ENCODE data around the gene MAP2. TPM values are rescaled to one million over a fixed set of nuclear protein-coding genes. Genes with fewer than 3 reads are reported as not detected.

MAP2 gene
- total RNA-seq, 1 donor from 2014 or later = not detected

- no peak overlapping the region for H3K27ac Mint-ChIP-seq
- H3K9me3 Mint-ChIP-seq = no peaks in the 10 kb centered on the region
- H3K4me3 Mint-ChIP-seq = no peak overlapping the region
- no peaks in the 10 kb centered on the region for H3K36me3 Mint-ChIP-seq (ENCODE audit: low read depth)
- intact Hi-C loops (cut with micrococcal nuclease) = no loop called here
- no peaks in the 10 kb centered on the region for H3K27me3 Mint-ChIP-seq (ENCODE audit: insufficient read depth)
- no peak for DNase-seq (ENCODE audit: low spot score)
- H3K4me1 Mint-ChIP-seq (ENCODE audit: low read depth) = no peaks in the 10 kb centered on the region
Observed at GRCh38 chr2:209638346-209638745, 214.5 kb downstream of the MAP2 start.

GRCh38 chr2:209640358-209640757 is 216.5 kb downstream of the MAP2 start:
- no peak overlapping the region for H3K4me3 Mint-ChIP-seq
- H3K27ac Mint-ChIP-seq = no peak overlapping the region
- no peaks in the 10 kb centered on the region for H3K4me1 Mint-ChIP-seq (ENCODE audit: low read depth)
- H3K9me3 Mint-ChIP-seq = no peaks in the 10 kb centered on the region
- H3K27me3 Mint-ChIP-seq (ENCODE audit: insufficient read depth) = no peaks in the 10 kb centered on the region
- intact Hi-C loops (cut with micrococcal nuclease) = no loop called here
- no peaks in the 10 kb centered on the region for H3K36me3 Mint-ChIP-seq (ENCODE audit: low read depth)
- no peak for DNase-seq (ENCODE audit: low spot score)

DNA sequence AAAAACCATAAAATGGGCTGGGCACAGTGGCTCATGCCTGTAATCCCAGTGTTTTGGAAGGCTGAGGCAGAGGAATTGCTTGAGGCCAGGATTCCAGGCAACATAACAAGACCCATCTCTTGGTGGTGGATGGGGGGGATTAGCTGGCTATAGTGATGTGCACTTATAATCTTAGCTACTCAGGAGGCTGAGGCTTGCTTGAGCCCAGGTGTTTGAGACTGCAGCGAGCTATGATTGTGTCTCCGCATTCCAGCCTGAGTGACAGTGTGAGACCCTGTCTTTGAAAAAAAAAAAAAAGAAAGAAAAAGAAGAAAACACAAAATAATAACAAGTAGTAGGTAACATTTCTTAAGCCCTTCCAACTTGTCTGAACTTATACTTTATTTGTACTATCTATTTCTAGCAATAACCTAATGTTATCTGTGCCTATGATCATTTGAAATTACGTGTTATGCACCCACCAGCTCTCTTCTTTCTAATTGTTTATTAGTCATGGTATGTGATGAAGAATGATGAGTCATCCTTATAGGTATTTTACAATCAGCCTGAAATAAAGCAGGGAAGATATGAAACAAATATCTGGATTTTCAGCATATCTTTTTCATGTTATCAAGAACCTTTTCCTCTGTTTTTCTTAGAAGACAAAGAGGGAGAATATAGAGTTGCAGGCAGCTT is 218.4 kb downstream of the MAP2 start:
- Mint-ChIP-seq H3K27ac (no peak overlapping the region), H3K36me3 (ENCODE audit: low read depth) (no peaks in the 10 kb centered on the region), H3K4me1 (ENCODE audit: low read depth) (no peaks in the 10 kb centered on the region), H3K4me3 (no peak overlapping the region), H3K27me3 (ENCODE audit: insufficient read depth) (no peaks in the 10 kb centered on the region), H3K9me3 (no peaks in the 10 kb centered on the region)
- intact Hi-C loops (cut with micrococcal nuclease) = no loop called here
- no peak for DNase-seq (ENCODE audit: low spot score)

DNA sequence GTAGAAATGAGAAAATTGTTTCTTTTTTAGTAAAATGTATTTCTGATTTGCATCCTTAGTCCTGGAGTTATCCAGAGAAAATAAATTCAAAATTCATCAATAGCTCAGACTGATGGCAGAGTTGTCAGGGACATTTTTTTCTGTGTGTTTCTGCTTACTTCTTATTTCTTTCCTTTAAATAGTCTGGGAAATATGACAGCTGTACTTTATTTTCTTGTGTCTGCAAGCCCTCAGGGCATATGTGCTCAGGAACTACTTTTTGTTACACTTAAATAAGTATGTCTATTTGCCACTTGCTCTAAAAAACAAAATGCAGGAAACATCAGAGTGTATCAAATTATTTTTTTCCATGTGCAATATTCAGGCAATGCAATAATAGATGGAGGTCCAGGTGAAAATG is 221.0 kb downstream of the MAP2 start:
- no peak overlapping the region for H3K4me3 Mint-ChIP-seq
- no peak overlapping the region for H3K27ac Mint-ChIP-seq
- intact Hi-C loops (cut with micrococcal nuclease) = no loop called here
- DNase-seq (ENCODE audit: low spot score) = no peak
- no peaks in the 10 kb centered on the region for H3K9me3 Mint-ChIP-seq
- H3K36me3 Mint-ChIP-seq (ENCODE audit: low read depth) = no peaks in the 10 kb centered on the region
- no peaks in the 10 kb centered on the region for H3K4me1 Mint-ChIP-seq (ENCODE audit: low read depth)
- no peaks in the 10 kb centered on the region for H3K27me3 Mint-ChIP-seq (ENCODE audit: insufficient read depth)

DNA sequence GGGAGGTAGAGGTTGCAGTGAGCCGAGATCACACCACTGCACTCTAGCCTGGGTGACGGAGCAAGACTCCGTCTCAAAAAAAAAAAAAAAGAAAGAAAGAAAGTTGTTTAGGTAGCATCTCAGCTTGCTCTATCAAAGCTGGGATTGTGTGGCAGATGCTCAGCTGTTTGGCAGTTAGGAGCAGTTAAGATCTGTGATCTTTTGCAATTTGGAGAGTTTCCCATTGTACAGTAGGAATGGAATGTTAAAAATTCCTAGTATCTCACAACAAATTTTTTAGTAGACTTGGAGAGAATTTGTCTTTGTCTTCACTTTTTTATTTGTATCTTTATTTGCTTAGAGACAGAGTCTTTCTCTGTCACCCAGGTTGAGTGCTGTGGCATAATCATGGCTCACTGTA is 224.9 kb downstream of the MAP2 start:
- no peak for DNase-seq (ENCODE audit: low spot score)
- Mint-ChIP-seq H3K36me3 (ENCODE audit: low read depth) (no peaks in the 10 kb centered on the region), H3K27me3 (ENCODE audit: insufficient read depth) (no peaks in the 10 kb centered on the region), H3K4me1 (ENCODE audit: low read depth) (no peaks in the 10 kb centered on the region), H3K27ac (no peak overlapping the region), H3K4me3 (no peak overlapping the region), H3K9me3 (no peaks in the 10 kb centered on the region)
- intact Hi-C loops (cut with micrococcal nuclease) = no loop called here

DNA sequence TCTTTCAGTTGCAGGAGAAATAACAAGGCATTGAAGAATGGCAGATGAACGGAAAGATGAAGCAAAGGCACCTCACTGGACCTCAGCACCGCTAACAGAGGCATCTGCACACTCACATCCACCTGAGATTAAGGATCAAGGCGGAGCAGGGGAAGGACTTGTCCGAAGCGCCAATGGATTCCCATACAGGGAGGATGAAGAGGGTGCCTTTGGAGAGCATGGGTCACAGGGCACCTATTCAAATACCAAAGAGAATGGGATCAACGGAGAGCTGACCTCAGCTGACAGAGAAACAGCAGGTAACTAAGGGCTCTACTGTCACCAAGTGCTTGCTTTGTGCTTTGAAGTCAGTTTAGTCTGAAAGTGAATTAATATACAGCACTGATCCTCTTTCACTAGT is 229.3 kb downstream of the MAP2 start:
- H3K4me3 Mint-ChIP-seq = no peak overlapping the region
- intact Hi-C loops (cut with micrococcal nuclease) = no loop called here
- no peaks in the 10 kb centered on the region for H3K27me3 Mint-ChIP-seq (ENCODE audit: insufficient read depth)

DNA sequence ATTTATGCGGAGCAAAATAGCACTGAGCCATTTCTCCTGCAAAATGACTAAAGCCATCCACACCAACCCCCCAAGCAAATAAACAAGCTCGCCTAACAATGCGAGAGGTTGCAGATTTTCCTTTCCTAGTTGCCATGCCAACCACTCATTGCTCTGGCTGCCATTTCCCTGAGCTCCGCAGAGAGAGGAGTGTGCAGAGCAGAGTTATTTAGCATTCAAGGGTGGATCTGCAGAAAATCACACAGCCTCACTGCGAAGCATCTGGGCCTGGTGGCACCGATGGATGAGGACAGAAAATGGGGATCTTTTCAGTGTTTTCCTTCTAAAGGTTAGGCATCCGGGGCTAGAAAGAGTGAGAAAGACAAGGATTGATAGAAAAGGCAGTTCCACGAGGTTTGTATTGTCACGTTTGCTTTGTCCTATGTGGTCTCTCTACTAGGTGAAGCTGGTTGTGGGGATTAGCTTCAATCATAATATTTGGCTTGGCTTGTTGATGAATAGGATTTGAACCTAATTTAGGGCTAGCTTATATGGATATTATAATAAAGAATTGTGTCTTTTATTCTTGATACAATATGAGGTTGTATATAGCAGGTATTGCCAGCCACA is 237.5 kb downstream of the MAP2 start:
- Mint-ChIP-seq H3K4me1 (ENCODE audit: low read depth) (no peaks in the 10 kb centered on the region), H3K9me3 (no peaks in the 10 kb centered on the region), H3K27me3 (ENCODE audit: insufficient read depth) (no peaks in the 10 kb centered on the region), H3K36me3 (ENCODE audit: low read depth) (no peaks in the 10 kb centered on the region), H3K4me3 (no peak overlapping the region), H3K27ac (no peak overlapping the region)
- DNase-seq (ENCODE audit: low spot score) = no peak
- intact Hi-C loops (cut with micrococcal nuclease) = no loop called here

More for the DNA sequence above, 229.3 kb downstream of the MAP2 start:
- no peak for DNase-seq (ENCODE audit: low spot score)
- Mint-ChIP-seq H3K36me3 (ENCODE audit: low read depth) (no peaks in the 10 kb centered on the region), H3K9me3 (no peaks in the 10 kb centered on the region), H3K4me1 (ENCODE audit: low read depth) (no peaks in the 10 kb centered on the region), H3K27ac (no peak overlapping the region)

DNA sequence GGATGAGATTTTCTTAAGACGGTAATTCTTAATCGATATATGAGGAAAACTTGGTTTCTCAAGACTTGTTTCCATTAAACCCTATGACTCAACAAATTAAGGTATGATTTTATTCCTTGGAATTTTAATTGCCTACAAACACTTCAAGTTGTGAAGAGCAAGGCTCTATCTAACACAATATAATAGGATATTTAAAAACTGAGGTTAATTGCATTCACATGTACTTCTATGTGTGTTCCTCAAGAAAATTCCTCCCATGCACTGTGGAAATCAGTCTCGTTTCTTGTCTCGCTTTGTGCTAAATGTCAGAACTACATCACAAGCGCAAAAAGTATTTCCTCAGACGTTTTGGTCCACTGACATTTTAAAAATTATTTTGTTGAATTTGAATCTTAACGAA is 238.2 kb downstream of the MAP2 start:
- intact Hi-C loops (cut with micrococcal nuclease) = no loop called here
- H3K27me3 Mint-ChIP-seq (ENCODE audit: insufficient read depth) = no peaks in the 10 kb centered on the region
- no peaks in the 10 kb centered on the region for H3K9me3 Mint-ChIP-seq

DNA sequence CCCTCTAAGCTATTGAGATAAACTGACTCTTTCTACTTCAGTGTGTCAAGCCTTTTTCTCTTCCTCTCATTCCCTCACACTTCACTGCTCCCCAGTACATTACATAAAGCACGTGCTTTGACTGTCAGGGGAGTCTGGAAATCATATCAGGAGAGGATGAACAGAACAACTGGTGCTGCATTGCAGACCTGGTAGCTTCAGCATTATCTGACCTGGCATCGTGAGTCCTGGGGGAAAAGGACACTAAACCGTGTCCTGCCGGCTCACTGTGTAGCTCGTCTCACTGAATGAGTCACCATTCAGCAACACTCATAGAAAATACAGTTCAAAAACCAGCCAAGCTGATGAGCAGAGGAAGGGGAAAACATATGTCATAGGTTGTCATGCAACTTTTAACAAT is 239.3 kb downstream of the MAP2 start:
- Mint-ChIP-seq H3K9me3 (no peaks in the 10 kb centered on the region), H3K27me3 (ENCODE audit: insufficient read depth) (no peaks in the 10 kb centered on the region), H3K36me3 (ENCODE audit: low read depth) (no peaks in the 10 kb centered on the region), H3K4me3 (no peak overlapping the region), H3K27ac (no peak overlapping the region), H3K4me1 (ENCODE audit: low read depth) (no peaks in the 10 kb centered on the region)
- intact Hi-C loops (cut with micrococcal nuclease) = no loop called here
- no peak for DNase-seq (ENCODE audit: low spot score)

More for the DNA sequence above, 238.2 kb downstream of the MAP2 start:
- Mint-ChIP-seq H3K27ac (no peak overlapping the region), H3K4me1 (ENCODE audit: low read depth) (no peaks in the 10 kb centered on the region), H3K36me3 (ENCODE audit: low read depth) (no peaks in the 10 kb centered on the region), H3K4me3 (no peak overlapping the region)
- DNase-seq (ENCODE audit: low spot score) = no peak

GRCh38 chr2:209663656-209664055 is 239.8 kb downstream of the MAP2 start:
- H3K9me3 Mint-ChIP-seq = no peaks in the 10 kb centered on the region
- no peak for DNase-seq (ENCODE audit: low spot score)
- H3K4me3 Mint-ChIP-seq = no peak overlapping the region
- H3K36me3 Mint-ChIP-seq (ENCODE audit: low read depth) = no peaks in the 10 kb centered on the region
- intact Hi-C loops (cut with micrococcal nuclease) = no loop called here
- no peak overlapping the region for H3K27ac Mint-ChIP-seq
- no peaks in the 10 kb centered on the region for H3K27me3 Mint-ChIP-seq (ENCODE audit: insufficient read depth)
- no peaks in the 10 kb centered on the region for H3K4me1 Mint-ChIP-seq (ENCODE audit: low read depth)

DNA sequence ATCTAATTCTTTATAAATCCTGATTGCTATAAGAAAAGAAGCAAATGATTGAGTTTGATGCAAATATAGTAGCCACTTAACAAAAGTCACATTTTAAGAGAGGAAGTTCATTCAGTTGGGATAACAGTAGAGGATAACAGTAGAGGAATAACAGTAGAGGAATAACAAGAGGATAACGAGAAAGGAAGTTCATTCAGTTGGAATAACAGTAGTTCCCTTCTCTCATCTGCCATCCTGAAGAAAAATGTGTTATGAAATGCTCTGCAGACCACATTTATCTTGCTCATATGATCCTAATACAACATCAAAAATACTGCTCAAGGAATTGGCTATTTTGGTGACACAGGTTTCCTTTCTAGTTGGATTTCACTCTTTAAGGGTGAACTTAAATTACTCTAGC is 242.4 kb downstream of the MAP2 start:
- Mint-ChIP-seq H3K27me3 (ENCODE audit: insufficient read depth) (no peaks in the 10 kb centered on the region), H3K4me3 (no peak overlapping the region), H3K4me1 (ENCODE audit: low read depth) (no peaks in the 10 kb centered on the region), H3K36me3 (ENCODE audit: low read depth) (no peaks in the 10 kb centered on the region), H3K27ac (no peak overlapping the region), H3K9me3 (no peaks in the 10 kb centered on the region)
- DNase-seq (ENCODE audit: low spot score) = no peak
- intact Hi-C loops (cut with micrococcal nuclease) = no loop called here

DNA sequence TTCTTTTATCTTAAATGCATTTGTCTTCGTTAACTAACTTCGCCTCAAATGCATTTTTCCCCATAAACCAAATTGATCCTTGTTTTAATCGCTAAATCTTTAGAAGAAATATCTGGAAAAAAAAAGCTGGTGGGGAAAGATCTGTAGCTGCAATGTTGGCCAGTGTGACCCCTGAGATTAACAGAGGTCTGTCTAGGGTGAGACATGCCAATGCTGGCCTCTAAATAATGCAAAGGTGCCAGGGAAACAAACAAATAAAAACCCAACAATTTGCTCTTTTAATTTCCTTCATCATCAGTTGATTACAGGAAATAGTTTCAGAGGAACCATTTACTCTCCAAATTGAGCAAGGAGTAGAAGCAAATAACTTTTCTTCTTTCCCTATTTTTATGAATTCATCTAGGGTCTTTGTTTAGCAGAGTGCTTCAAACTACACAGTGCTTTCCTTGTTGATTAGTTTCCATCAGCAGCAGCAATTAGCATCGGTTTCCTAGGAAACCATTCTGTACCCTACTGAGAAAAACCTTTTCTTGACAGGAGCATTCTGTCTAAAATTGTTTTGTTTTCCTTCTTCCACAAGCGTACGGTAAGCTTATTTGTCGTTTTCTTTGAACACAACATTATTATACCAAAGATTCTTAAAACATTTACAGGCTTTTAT is 247.3 kb downstream of the MAP2 start:
- intact Hi-C loops (cut with micrococcal nuclease) = no loop called here

GRCh38 chr2:209673811-209674210 is 250.0 kb downstream of the MAP2 start:
- no peaks in the 10 kb centered on the region for H3K4me1 Mint-ChIP-seq (ENCODE audit: low read depth)
- no peak overlapping the region for H3K27ac Mint-ChIP-seq
- H3K36me3 Mint-ChIP-seq (ENCODE audit: low read depth) = no peaks in the 10 kb centered on the region
- no peak for DNase-seq (ENCODE audit: low spot score)
- H3K27me3 Mint-ChIP-seq (ENCODE audit: insufficient read depth) = no peaks in the 10 kb centered on the region
- H3K9me3 Mint-ChIP-seq = no peaks in the 10 kb centered on the region
- no peak overlapping the region for H3K4me3 Mint-ChIP-seq
- intact Hi-C loops (cut with micrococcal nuclease) = no loop called here

More for the DNA sequence above, 247.3 kb downstream of the MAP2 start:
- Mint-ChIP-seq H3K4me1 (ENCODE audit: low read depth) (no peaks in the 10 kb centered on the region), H3K4me3 (no peak overlapping the region), H3K27ac (no peak overlapping the region), H3K9me3 (no peaks in the 10 kb centered on the region), H3K36me3 (ENCODE audit: low read depth) (no peaks in the 10 kb centered on the region), H3K27me3 (ENCODE audit: insufficient read depth) (no peaks in the 10 kb centered on the region)
- DNase-seq (ENCODE audit: low spot score) = no peak
